SH-SY5Y (cell line): ENCODE results near the gene HTRA3.

Source experiments
- GATA2 ChIP-seq: IDR thresholded peaks from 2 replicates; pipeline ENCODE4 v1.6.1; 2011; ENCODE audit warnings: mild to moderate bottlenecking, low read depth, low read length
- GATA3 ChIP-seq: IDR thresholded peaks from 2 replicates; pipeline ENCODE4 v1.6.1; 2011; ENCODE audit warnings: low read depth, mild to moderate bottlenecking, low read length, moderate library complexity

HTRA3 gene

GRCh38 chr4:8269535-8270417, at the start of gene HTRA3:
Gene HTRA3, plus strand, starts transcription at chr4:8269754. Its CDS starts 215 bp downstream, at chr4:8269969.
- TF ChIP-seq GATA3 (no peak), GATA2 (no peak)

- TF ChIP-seq GATA3 (no peak), GATA2 (no peak)
These were observed 48.7 kb upstream of the HTRA3 start for GRCh38 chr4:8220661-8221450.

GRCh38 chr4:8221476-8221875, 48.1 kb upstream of the HTRA3 start:
- TF ChIP-seq GATA3 = peak; percentile 98
- TF ChIP-seq GATA2 = peak; percentile 93

GRCh38 chr4:8221985-8222384, 47.6 kb upstream of the HTRA3 start:
- TF ChIP-seq GATA2 = no peak
- no peak for TF ChIP-seq GATA3

GRCh38 chr4:8222609-8223388, 46.8 kb upstream of the HTRA3 start:
- TF ChIP-seq GATA3 (no peak), GATA2 (no peak)

GRCh38 chr4:8224267-8224974, 45.1 kb upstream of the HTRA3 start:
- TF ChIP-seq GATA2 (no peak), GATA3 (no peak)

- no peak for TF ChIP-seq GATA2
- no peak for TF ChIP-seq GATA3
These were observed 44.5 kb upstream of the HTRA3 start for GRCh38 chr4:8224975-8225625.

- TF ChIP-seq GATA3 (no peak), GATA2 (no peak)
These were observed 43.7 kb upstream of the HTRA3 start for GRCh38 chr4:8225706-8226443.

GRCh38 chr4:8227201-8227770, 42.3 kb upstream of the HTRA3 start:
- TF ChIP-seq GATA3 (no peak), GATA2 (no peak)

- TF ChIP-seq GATA3 = no peak
- no peak for TF ChIP-seq GATA2
These were observed 41.7 kb upstream of the HTRA3 start for GRCh38 chr4:8227771-8228318.

- TF ChIP-seq GATA2 (no peak; the same call in 1 of the 2 replicates), GATA3 (no peak)
These were observed 41.0 kb upstream of the HTRA3 start for GRCh38 chr4:8228319-8229250.
